Rectal smooth muscle tissue (tissue), 1 donor: ENCODE data around the gene CD93.

Experiments
- H3K27ac ChIP-seq: one replicate; pipeline ENCODE4 v1.7.0; 2013; ENCODE audit warnings: low read depth, low read length, inconsistent platforms
- H3K27me3 ChIP-seq: one replicate; pipeline ENCODE4 v1.7.0; 2013; ENCODE audit warnings: low read length; ENCODE audit not compliant: control insufficient read depth, insufficient read depth
- H3K36me3 ChIP-seq: one replicate; pipeline ENCODE4 v1.7.0; 2013; ENCODE audit warnings: low read length; ENCODE audit not compliant: control insufficient read depth, insufficient read depth
- H3K4me1 ChIP-seq: one replicate; pipeline ENCODE4 v1.7.0; 2013; ENCODE audit warnings: low read length; ENCODE audit not compliant: control insufficient read depth, insufficient read depth
- H3K4me3 ChIP-seq: one replicate; pipeline ENCODE4 v1.7.0; 2013; ENCODE audit warnings: low read length
- H3K9ac ChIP-seq: one replicate; pipeline ENCODE4 v1.7.0; 2013; ENCODE audit warnings: low read length

Gene CD93

DNA sequence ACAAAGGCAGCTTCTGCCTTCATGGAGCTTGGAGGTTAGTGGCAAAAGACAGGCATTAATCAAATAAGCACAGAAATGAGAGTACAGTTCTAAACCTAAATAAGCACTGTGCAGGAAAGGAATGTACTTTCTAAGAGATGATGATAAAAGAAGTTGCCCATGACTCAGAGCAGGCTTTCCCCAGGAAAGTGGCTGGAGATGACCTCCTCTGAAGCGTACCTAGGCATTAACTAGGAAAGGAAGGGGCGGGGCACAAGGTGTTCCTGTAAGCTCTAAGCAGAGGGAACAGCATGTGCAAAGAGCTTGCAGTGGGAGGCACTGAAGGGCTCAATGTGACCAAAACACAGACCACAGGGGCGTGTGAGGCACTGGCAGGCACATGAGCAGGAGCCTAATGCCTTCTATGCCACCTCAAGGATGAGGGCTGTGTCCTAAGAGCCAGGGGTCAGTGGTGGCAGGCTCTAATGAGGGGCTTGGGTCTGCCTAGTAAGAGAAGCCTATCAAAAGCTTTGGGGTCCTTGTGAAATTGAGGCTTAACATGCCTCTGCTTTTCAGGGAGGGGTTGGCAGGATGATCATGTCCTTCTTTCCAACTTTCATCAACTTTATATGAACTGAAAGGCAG, 46.1 kb downstream of the CD93 start:
- no peak overlapping the region for H3K27ac ChIP-seq
- no peaks in the 10 kb centered on the region for H3K36me3 ChIP-seq
- no peaks in the 10 kb centered on the region for H3K4me1 ChIP-seq
- peaks cover 6% of the 10 kb centered on the region for H3K27me3 ChIP-seq
- H3K9ac ChIP-seq: no peak overlapping the region
- H3K4me3 ChIP-seq: no peak overlapping the region

DNA sequence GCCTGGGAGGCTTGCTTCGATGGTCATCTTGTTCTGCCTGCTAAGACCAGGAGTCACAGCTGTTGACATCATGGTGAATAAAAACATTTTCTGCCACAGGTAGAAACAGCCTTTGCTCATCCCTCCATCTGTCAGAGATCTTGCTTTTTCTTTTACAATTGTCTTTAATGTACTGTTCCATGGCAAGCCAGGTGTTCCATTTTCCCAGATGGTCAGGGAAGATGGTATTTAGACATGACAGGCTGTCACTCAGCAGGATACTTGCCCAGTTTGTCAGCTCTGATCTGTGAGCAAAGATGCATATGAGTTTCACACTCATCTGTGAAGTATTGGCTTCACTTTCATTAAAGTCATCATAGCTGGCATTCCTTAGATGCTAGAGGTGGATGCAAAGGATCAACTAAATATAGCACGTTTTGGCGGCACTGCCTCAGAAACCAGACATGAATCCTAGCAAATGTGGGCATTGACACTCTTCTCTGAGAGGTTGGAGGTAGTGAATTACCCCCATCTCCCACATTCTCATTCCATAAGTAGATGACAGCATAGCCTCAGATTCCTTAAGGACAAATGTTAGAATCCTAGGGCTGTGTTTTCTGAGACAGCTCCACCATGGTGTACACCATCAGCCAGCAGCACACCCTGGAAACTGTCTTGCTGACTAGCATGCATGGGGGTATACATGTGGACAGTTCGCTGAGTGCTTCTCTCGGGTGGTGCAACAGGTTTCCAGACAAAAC, 46.8 kb downstream of the CD93 start:
- Histone ChIP-seq H3K9ac (no peak overlapping the region), H3K27me3 (peaks cover 6% of the 10 kb centered on the region), H3K36me3 (no peaks in the 10 kb centered on the region), H3K4me3 (no peak overlapping the region), H3K27ac (no peak overlapping the region), H3K4me1 (no peaks in the 10 kb centered on the region)

DNA sequence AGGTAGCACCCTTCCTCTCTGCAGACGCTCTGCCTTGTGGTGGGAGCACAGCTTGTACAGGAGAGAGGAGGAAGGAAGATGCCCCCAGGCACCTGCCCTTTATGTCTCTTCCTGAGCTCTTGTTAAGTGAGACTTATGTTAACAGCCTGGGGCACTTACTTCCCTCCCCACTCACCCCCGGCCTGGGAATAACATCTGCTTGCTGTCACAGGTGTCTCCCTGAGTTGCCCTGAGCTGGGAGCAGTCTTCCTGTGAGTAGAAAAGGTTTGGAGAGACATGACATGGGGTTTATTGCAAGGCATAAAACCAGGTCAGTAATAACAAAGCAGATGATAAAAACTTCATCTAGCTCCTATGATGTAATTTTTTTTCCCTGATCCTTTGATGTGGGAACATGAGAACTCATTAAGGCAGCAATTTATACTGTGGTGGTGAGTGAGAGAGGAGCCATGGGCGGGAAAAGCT, 49.1 kb downstream of the CD93 start:
- no peak overlapping the region for H3K9ac ChIP-seq
- H3K4me3 ChIP-seq: no peak overlapping the region
- no peaks in the 10 kb centered on the region for H3K4me1 ChIP-seq
- H3K27me3 ChIP-seq: peaks cover 6% of the 10 kb centered on the region
- H3K27ac ChIP-seq: no peak overlapping the region
- H3K36me3 ChIP-seq: no peaks in the 10 kb centered on the region

DNA sequence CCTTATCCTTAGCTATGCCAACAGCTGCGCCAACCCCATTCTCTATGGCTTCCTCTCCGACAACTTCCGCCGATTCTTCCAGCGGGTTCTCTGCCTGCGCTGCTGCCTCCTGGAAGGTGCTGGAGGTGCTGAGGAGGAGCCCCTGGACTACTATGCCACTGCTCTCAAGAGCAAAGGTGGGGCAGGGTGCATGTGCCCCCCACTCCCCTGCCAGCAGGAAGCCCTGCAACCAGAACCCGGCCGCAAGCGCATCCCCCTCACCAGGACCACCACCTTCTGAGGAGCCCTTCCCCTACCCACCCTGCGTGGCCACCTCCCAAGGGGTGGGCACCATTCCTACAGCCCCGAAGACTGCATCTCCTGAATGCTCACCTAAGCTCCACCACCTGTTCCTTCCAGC, 49.8 kb downstream of the CD93 start:
- H3K9ac ChIP-seq: no peak overlapping the region
- H3K27ac ChIP-seq: no peak overlapping the region
- peaks cover 6% of the 10 kb centered on the region for H3K27me3 ChIP-seq
- H3K36me3 ChIP-seq: no peaks in the 10 kb centered on the region
- H3K4me3 ChIP-seq: no peak overlapping the region
- H3K4me1 ChIP-seq: no peaks in the 10 kb centered on the region

DNA sequence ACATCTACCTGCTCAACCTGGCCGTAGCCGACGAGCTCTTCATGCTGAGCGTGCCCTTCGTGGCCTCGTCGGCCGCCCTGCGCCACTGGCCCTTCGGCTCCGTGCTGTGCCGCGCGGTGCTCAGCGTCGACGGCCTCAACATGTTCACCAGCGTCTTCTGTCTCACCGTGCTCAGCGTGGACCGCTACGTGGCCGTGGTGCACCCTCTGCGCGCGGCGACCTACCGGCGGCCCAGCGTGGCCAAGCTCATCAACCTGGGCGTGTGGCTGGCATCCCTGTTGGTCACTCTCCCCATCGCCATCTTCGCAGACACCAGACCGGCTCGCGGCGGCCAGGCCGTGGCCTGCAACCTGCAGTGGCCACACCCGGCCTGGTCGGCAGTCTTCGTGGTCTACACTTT, 50.4 kb downstream of the CD93 start:
- Histone ChIP-seq H3K27me3 (peaks cover 6% of the 10 kb centered on the region), H3K4me1 (no peaks in the 10 kb centered on the region), H3K9ac (no peak overlapping the region), H3K36me3 (no peaks in the 10 kb centered on the region), H3K27ac (no peak overlapping the region), H3K4me3 (no peak overlapping the region)

DNA sequence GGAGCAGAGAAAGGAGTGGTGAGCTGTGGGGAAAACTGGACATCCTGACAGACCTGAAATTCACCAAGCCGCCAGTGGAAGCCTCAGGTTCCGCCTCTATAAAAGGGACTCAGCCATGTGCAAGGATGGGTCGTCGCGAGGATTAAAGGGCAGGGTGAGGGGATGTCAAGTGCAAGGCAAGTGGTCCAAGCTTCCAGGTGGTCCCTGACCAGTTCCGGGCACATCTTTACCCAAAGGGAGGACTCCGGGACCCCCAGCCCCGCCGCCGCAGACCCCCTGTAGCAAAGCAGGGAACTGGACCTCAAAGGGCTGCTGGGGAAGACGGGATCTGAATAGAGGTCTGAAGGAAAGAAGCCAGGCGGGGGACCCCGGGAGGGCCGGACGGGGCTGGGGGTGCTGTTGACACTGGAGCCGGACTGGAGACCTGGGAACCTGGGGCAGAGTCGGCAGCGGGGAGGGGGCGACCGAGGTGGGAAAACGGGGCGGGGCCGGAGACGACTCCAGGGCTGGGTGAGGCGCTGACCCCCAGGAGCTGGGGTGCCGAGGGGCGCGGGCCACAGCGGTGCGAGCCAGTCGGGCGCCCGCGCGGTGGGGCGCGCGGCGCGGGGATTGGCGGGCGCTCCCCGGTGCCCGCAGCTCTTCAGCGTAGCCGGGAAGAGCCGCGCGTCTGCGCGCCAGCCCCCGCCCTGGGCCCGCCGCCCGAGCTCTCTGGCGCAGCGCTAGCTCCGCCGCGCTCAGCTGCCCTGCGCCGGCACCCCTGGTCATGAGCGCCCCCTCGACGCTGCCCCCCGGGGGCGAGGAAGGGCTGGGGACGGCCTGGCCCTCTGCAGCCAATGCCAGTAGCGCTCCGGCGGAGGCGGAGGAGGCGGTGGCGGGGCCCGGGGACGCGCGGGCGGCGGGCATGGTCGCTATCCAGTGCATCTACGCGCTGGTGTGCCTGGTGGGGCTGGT, 51.1 kb downstream of the CD93 start, which contains the start of gene SSTR4:
SSTR4 (plus strand) TSS at position 592 of the 951 bp plus-strand sequence; CDS start at position 764, 172 bp downstream.
- Histone ChIP-seq H3K27ac (no peak within 1 kb of the TSS), H3K9ac (no peak within 1 kb of the TSS), H3K27me3 (peaks cover 6% of the 10 kb centered on the region), H3K4me3 (no peak within 1 kb of the TSS), H3K4me1 (no peaks in the 10 kb centered on the region), H3K36me3 (no peaks in the 10 kb centered on the region)

DNA sequence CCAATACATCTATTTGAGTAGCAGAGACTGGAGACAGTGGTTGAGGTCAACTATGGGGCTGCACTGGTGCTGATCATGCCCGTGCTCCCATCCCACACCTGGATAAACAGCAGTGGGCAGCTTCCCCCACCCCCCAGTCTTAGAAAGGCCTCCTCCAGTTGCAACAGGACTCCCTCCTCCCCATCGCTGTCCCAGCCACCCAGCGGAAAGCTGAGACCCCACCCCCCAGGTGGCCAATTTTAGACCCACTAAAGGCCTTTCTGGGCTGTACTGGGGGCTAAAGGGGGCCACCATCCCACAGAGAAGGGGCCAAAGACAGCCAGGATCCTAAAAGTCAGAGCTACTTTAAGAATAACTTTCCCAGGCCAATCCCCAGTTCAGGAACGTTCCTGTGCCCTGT, 52.2 kb downstream of the CD93 start:
- no peaks in the 10 kb centered on the region for H3K36me3 ChIP-seq
- H3K4me3 ChIP-seq: no peak overlapping the region
- H3K27me3 ChIP-seq: peaks cover 6% of the 10 kb centered on the region
- H3K4me1 ChIP-seq: no peaks in the 10 kb centered on the region
- H3K27ac ChIP-seq: no peak overlapping the region
- no peak overlapping the region for H3K9ac ChIP-seq

DNA sequence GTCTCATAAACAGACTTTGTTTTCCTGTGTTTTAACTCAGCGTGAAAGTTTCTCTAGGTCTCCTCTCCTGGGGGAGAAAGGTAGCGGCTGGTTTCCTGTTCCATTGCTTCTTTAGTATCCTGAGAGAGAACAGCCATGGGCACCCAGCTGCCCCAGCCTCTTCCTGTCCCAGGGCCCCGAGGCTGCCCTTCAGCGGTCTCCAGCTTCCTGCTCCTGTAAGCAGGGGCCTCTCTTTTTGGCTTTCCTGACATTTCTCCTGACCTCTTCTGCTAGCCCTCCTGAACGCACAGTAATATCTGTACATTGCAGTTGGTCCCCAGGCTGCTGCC, 53.4 kb downstream of the CD93 start:
- H3K27me3 ChIP-seq: peaks cover 6% of the 10 kb centered on the region
- no peaks in the 10 kb centered on the region for H3K4me1 ChIP-seq
- no peak overlapping the region for H3K27ac ChIP-seq
- H3K9ac ChIP-seq: no peak overlapping the region
- no peak overlapping the region for H3K4me3 ChIP-seq
- H3K36me3 ChIP-seq: no peaks in the 10 kb centered on the region

DNA sequence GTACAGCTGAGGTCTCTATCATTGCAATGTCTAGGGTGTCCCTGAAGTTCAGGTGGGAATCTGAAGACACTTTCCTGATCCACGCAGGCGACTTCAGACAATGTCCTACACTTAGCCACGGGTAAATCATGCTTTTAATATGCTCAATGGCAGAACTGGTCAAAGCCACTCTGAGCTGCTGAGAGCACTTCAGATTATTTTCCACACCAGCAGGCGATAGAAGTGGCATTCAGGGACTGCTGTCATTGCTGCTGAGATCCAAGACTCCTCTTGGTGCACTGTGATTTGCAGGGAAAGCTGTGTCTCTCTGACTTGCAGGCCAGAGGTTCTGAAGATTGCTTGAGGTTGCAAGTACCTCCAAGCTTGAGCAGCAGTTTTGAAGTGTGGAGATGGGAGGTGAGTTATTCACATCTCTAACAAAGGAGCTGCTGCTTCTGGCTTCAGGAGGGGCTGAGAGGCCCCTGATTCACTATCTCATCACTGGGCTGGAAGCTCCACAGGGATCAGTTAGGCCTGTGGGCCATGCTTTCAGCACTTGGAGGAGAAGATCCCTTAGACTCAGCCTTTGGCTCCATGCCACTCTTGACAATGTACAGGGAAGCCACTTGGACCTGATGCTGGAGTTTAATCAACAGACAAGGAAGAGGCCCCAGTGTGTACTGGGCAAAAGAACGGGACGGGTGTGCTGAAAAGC, 53.9 kb downstream of the CD93 start:
- H3K27me3 ChIP-seq: peaks cover 6% of the 10 kb centered on the region
- no peak overlapping the region for H3K9ac ChIP-seq
- H3K36me3 ChIP-seq: no peaks in the 10 kb centered on the region
- no peak overlapping the region for H3K4me3 ChIP-seq
- no peak overlapping the region for H3K27ac ChIP-seq
- no peaks in the 10 kb centered on the region for H3K4me1 ChIP-seq

DNA sequence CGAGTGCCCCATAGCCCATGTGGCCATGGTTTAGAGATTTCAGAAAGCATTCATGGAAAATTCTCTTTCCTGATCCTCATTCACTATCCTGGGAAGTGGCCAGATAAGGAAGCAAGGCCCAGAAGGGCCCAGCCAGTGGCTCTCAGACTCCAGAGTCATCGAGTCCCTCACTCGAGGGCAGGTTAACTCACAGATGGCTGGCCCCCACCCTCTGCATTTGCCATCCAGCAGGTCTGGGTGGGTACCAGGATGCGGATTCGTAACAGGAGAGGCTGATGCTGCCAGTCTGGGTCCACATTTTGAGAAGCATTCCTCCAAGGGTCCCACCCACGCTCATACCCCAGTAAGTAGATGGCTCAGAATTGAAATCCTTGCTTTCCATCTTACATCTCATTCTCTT, 54.8 kb downstream of the CD93 start:
- no peaks in the 10 kb centered on the region for H3K36me3 ChIP-seq

More for the DNA sequence above, 54.8 kb downstream of the CD93 start:
- Histone ChIP-seq H3K4me3 (no peak overlapping the region), H3K27ac (no peak overlapping the region), H3K4me1 (no peaks in the 10 kb centered on the region), H3K9ac (no peak overlapping the region), H3K27me3 (peaks cover 7% of the 10 kb centered on the region)
